Fibroblast of lung (primary cell): ENCODE measurements around the gene MINK1. TPM values are rescaled to one million over a fixed set of nuclear protein-coding genes. Genes with fewer than 3 reads are reported as not detected.

Experiments used
- DNase-seq, 2 donors: peaks; one replicate each; pipeline versions ENCODE4 v3.0.0 to v3.0.0-alpha.2; 2010; ENCODE audit warnings: low read depth in 2 of 2
- H2AFZ ChIP-seq: 2 replicates; pipeline ENCODE4 v1.5.1; 2012; ENCODE audit warnings: low read length, control low read depth, inconsistent platforms
- H3K27ac ChIP-seq: 2 replicates; pipeline ENCODE4 v1.5.1; 2011; ENCODE audit warnings: low read length, control low read depth; ENCODE audit not compliant: insufficient read depth
- H3K27me3 ChIP-seq: 2 replicates; pipeline ENCODE4 v1.5.1; 2011; ENCODE audit warnings: mild to moderate bottlenecking, low read length; ENCODE audit not compliant: control insufficient read depth, insufficient read depth
- H3K36me3 ChIP-seq: 2 replicates; pipeline ENCODE4 v1.5.1; 2011; ENCODE audit warnings: low read length; ENCODE audit not compliant: control insufficient read depth, insufficient read depth
- H3K4me1 ChIP-seq: 2 replicates; pipeline ENCODE4 v1.5.1; 2011; ENCODE audit warnings: low read length; ENCODE audit not compliant: control insufficient read depth, insufficient read depth; ENCODE audit errors: extremely low read depth
- H3K4me2 ChIP-seq: 2 replicates; pipeline ENCODE4 v1.5.1; 2011; ENCODE audit warnings: low read length, control low read depth; ENCODE audit not compliant: insufficient read depth; ENCODE audit errors: extremely low read depth
- H3K4me3 ChIP-seq, 4 experiments: fragments of 200-600 bp in 1 of 4; sonication (generic) in 1 of 4; replicated peaks in 1 of 4; 2 replicates each; pipeline ENCODE4 v1.5.1; 2011 to 2016; ENCODE audit warnings: low read length in 4 of 4, low read depth in 3 of 4, mild to moderate bottlenecking in 3 of 4, control low read depth in 2 of 4, inconsistent platforms in 1 of 4, mixed read lengths in 1 of 4; ENCODE audit not compliant: insufficient read depth in 1 of 4; ENCODE audit errors: control extremely low read depth in 1 of 4
- H3K79me2 ChIP-seq: 2 replicates; pipeline ENCODE4 v1.5.1; 2012; ENCODE audit warnings: mild to moderate bottlenecking, low read length, inconsistent platforms; ENCODE audit not compliant: control insufficient read depth, insufficient read depth
- H3K9ac ChIP-seq: 2 replicates; pipeline ENCODE4 v1.5.1; 2011; ENCODE audit warnings: mild to moderate bottlenecking, low read length, control low read depth; ENCODE audit not compliant: insufficient read depth
- H3K9me3 ChIP-seq: 2 replicates; pipeline ENCODE4 v1.5.1; 2012; ENCODE audit warnings: low read depth, low read length; ENCODE audit not compliant: control insufficient read depth, insufficient read depth
- H4K20me1 ChIP-seq: 2 replicates; pipeline ENCODE4 v1.5.1; 2011; ENCODE audit warnings: low read length; ENCODE audit not compliant: control insufficient read depth, insufficient read depth; ENCODE audit errors: extremely low read depth
- EZH2 ChIP-seq: IDR thresholded peaks from 2 replicates; pipeline ENCODE4 v1.5.1; 2012; ENCODE audit warnings: low read length, control low read depth, mild to moderate bottlenecking; ENCODE audit errors: missing control alignments
- polyA plus RNA-seq, 2 donors: library from polyadenylated mRNA; depleted of rRNA in 1 of 2; stranded (reverse) in 1 of 2; unstranded in 1 of 2; fragments of >200 nt; gene quantifications; 2 replicates each; pipeline ENCODE4 v1.2.1, GENCODE V29; 2011 to 2012; ENCODE audit warnings: missing spikeins in 1 of 2
- total RNA-seq: library from RNA; depleted of rRNA; stranded (reverse); fragments of >200 nt; gene quantifications from 2 replicates; pipeline ENCODE4 v1.2.1, GENCODE V29; 2014
- TF ChIP-seq, protein P1 (sequence below), 2 donors: IDR thresholded peaks in 1 of 2; conservative IDR thresholded peaks in 1 of 2; 1 replicate in 1 of 2; 2 replicates in 1 of 2; pipeline ENCODE4 v1.5.1; 2011 to 2012; ENCODE audit warnings: low read length in 2 of 2, control low read depth in 1 of 2, inconsistent platforms in 1 of 2, low read depth in 1 of 2, mild to moderate bottlenecking in 1 of 2

The MINK1 gene
- total and polyA plus RNA-seq, 2 donors (not counting 1 experiment from before 2014, with no cell fraction given), result 27.2 to 28.6 TPM

DNA sequence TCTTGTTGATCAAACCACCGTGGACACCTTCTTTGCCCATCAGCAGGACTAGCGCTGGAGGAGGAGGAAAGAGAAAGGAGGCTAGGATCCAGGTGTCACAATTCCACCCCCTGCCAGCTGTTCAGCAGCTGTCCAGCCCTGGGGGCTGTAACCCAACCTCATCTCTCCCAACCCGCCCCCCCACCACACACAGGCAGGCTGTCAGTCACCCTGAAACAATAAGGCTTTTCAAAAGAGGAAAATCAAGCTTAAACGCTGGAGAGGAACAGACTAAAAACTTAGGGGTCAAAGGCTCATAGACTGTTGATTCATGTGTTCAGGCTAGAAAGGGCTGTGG lies 112.8 kb downstream of the MINK1 start:
- Histone ChIP-seq H3K9me3 (no peaks in the 10 kb centered on the region), H3K4me2 (peak overlapping the region; percentile 61), H4K20me1 (peaks cover 2% of the 10 kb centered on the region), H2AFZ (no peak overlapping the region), H3K27me3 (no peaks in the 10 kb centered on the region), H3K4me3 (peak overlapping the region; percentile 97 to 98 (median 97)), H3K4me1 (peaks cover 24% of the 10 kb centered on the region), H3K79me2 (peaks cover 74% of the 10 kb centered on the region), H3K36me3 (peaks cover 27% of the 10 kb centered on the region), H3K9ac (no peak overlapping the region), H3K27ac (peak overlapping the region; percentile 74)
- TF ChIP-seq, protein P1, sequence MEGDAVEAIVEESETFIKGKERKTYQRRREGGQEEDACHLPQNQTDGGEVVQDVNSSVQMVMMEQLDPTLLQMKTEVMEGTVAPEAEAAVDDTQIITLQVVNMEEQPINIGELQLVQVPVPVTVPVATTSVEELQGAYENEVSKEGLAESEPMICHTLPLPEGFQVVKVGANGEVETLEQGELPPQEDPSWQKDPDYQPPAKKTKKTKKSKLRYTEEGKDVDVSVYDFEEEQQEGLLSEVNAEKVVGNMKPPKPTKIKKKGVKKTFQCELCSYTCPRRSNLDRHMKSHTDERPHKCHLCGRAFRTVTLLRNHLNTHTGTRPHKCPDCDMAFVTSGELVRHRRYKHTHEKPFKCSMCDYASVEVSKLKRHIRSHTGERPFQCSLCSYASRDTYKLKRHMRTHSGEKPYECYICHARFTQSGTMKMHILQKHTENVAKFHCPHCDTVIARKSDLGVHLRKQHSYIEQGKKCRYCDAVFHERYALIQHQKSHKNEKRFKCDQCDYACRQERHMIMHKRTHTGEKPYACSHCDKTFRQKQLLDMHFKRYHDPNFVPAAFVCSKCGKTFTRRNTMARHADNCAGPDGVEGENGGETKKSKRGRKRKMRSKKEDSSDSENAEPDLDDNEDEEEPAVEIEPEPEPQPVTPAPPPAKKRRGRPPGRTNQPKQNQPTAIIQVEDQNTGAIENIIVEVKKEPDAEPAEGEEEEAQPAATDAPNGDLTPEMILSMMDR (conservative IDR thresholded peaks at IDR 0.05 in 1 of 2, IDR thresholded peaks at IDR 0.05 in 1 of 2; ENCODE audit: low read depth in 1 of 2, low read length in 2 of 2), result no peak
- no peak for TF ChIP-seq EZH2
- no peak for DNase-seq

DNA sequence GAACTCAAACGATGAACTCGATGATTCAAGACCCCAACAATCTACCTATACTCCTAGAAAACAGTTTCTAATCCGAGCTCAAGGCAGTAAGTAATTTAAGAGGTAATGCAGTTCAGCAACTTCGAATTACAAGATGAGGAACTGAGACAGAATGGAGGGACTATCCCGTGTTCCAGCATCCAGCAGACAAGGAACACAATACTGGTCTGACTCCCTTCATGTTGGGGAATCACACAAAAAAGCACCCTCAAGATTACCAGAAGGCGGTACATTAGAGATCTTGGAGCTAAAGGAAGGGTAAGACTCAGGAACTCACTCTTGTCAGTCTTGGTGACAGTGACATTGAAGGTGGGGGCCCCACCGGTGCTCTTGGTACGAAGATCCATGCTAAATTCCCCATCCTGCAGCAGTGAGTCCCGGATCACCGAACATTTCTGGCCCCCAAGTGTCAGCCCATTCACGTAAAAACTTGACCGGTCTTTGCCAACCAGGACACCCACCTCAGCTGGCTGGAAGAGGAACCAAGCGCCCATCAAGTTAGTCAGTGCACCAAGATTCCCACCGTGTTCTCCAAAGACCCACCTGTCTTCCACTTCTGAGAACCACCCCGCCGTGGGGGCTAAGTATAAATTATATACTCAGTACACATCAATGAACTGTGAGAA lies 113.3 kb downstream of the MINK1 start:
- H3K9ac ChIP-seq, result peak overlapping the region; percentile 66
- no peak overlapping the region for H2AFZ ChIP-seq
- peaks cover 21% of the 10 kb centered on the region for H3K4me1 ChIP-seq
- peak overlapping the region; percentile 97 to 98 (median 97) for H3K4me3 ChIP-seq
- no peaks in the 10 kb centered on the region for H3K27me3 ChIP-seq
- peaks cover 69% of the 10 kb centered on the region for H3K79me2 ChIP-seq
- TF ChIP-seq EZH2, result no peak
- TF ChIP-seq, protein P1 (conservative IDR thresholded peaks at IDR 0.05 in 1 of 2, IDR thresholded peaks at IDR 0.05 in 1 of 2; ENCODE audit: low read depth in 1 of 2, low read length in 2 of 2), result no peak
- H3K9me3 ChIP-seq, result no peaks in the 10 kb centered on the region
- H4K20me1 ChIP-seq, result peaks cover 2% of the 10 kb centered on the region
- DNase-seq, result no peak
- peak overlapping the region; percentile 73 for H3K27ac ChIP-seq
- H3K36me3 ChIP-seq, result peaks cover 27% of the 10 kb centered on the region
- peak overlapping the region; percentile 61 for H3K4me2 ChIP-seq

DNA sequence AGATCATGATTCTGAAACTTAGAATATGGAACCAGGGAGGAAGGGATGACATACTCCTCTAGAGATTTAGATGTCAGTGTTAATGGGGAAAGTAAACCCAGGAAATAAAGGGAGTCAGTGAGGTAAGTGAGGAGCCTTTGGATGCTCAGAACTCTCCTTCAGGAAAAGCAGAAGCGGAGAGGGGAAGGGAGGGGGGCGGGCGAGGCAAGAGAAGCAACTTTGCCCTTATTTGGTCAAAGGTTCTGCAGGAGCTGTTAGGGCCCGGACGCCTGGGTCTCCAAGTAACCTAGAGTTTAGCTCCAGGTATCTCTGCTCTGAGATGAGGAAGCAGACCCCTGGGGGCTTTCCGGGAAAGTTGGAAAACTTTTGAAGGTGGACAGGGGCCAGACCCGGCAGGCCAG lies 113.9 kb downstream of the MINK1 start:
- Histone ChIP-seq H3K4me3 (peak overlapping the region; percentile 97 to 98 (median 97)), H3K9me3 (no peaks in the 10 kb centered on the region), H3K27ac (peak overlapping the region; percentile 73), H3K4me1 (peaks cover 22% of the 10 kb centered on the region), H4K20me1 (peaks cover 2% of the 10 kb centered on the region), H3K9ac (peak overlapping the region; percentile 66), H3K27me3 (no peaks in the 10 kb centered on the region), H3K4me2 (peak overlapping the region; percentile 61), H3K36me3 (peaks cover 27% of the 10 kb centered on the region), H3K79me2 (peaks cover 63% of the 10 kb centered on the region), H2AFZ (no peak overlapping the region)
- TF ChIP-seq, protein P1 (conservative IDR thresholded peaks at IDR 0.05 in 1 of 2, IDR thresholded peaks at IDR 0.05 in 1 of 2; ENCODE audit: low read depth in 1 of 2, low read length in 2 of 2), result no peak
- no peak for TF ChIP-seq EZH2
- DNase-seq, result no peak

Other genes starting within 250 kb of the MINK1 start
- gene SMTNL2, start 248.8 kb upstream of the MINK1 start, total RNA-seq, result 0.99 and 1.5 TPM in 2 replicates
- gene SMTNL2, start 248.8 kb upstream of the MINK1 start, polyA plus RNA-seq, result 0.03 and 0.17 TPM in 2 replicates
- not detected in 2 replicates for gene ALOX15, start 191.7 kb upstream of the MINK1 start, total RNA-seq
- not detected in 2 replicates for gene ALOX15, start 191.7 kb upstream of the MINK1 start, polyA plus RNA-seq
- 16.0 and 16.4 TPM in 2 replicates for gene PELP1, start 129.2 kb upstream of the MINK1 start, total RNA-seq
- 8.6 and 13.1 TPM in 2 replicates for gene PELP1, start 129.2 kb upstream of the MINK1 start, polyA plus RNA-seq
- gene ARRB2, start 122.7 kb upstream of the MINK1 start, total RNA-seq, result 2.8 and 3.3 TPM in 2 replicates
- gene ARRB2, start 122.7 kb upstream of the MINK1 start, polyA plus RNA-seq, result 4.6 and 8.3 TPM in 2 replicates
- 9.2 and 10.8 TPM in 2 replicates for gene MED11, start 101.9 kb upstream of the MINK1 start, total RNA-seq
- gene MED11, start 101.9 kb upstream of the MINK1 start, polyA plus RNA-seq, result 29.1 and 29.6 TPM in 2 replicates
- under 0.01 and 0.51 TPM in 2 replicates for gene ZMYND15, start 93.5 kb upstream of the MINK1 start, total RNA-seq
- 0.05 and 0.11 TPM in 2 replicates for gene ZMYND15, start 93.5 kb upstream of the MINK1 start, polyA plus RNA-seq
- 0.83 and 4.1 TPM in 2 replicates for gene CXCL16, start 93.4 kb upstream of the MINK1 start, total RNA-seq
- 2.0 and 2.4 TPM in 2 replicates for gene CXCL16, start 93.4 kb upstream of the MINK1 start, polyA plus RNA-seq
- not detected in 2 replicates for gene TM4SF5, start 61.5 kb upstream of the MINK1 start, total RNA-seq
- gene TM4SF5, start 61.5 kb upstream of the MINK1 start, polyA plus RNA-seq, result not detected in 2 replicates
- gene VMO1, start 47.0 kb upstream of the MINK1 start, total RNA-seq, result 0.33 and 1.5 TPM in 2 replicates
- 0.40 TPM in 1 of 2 replicates, not detected in the other for gene VMO1, start 47.0 kb upstream of the MINK1 start, polyA plus RNA-seq
- gene GLTPD2, start 44.4 kb upstream of the MINK1 start, total RNA-seq, result not detected in 2 replicates
- not detected in 2 replicates for gene GLTPD2, start 44.4 kb upstream of the MINK1 start, polyA plus RNA-seq
- 110 and 163 TPM in 2 replicates for gene PSMB6, start 37.2 kb upstream of the MINK1 start, total RNA-seq
- 184 and 272 TPM in 2 replicates for gene PSMB6, start 37.2 kb upstream of the MINK1 start, polyA plus RNA-seq
- 13.6 and 14.9 TPM in 2 replicates for gene PLD2, start 26.2 kb upstream of the MINK1 start, total RNA-seq
- gene PLD2, start 26.2 kb upstream of the MINK1 start, polyA plus RNA-seq, result 12.7 and 14.3 TPM in 2 replicates
- 1.8 and 2.3 TPM in 2 replicates for gene C17orf107, start 66.2 kb downstream of the MINK1 start, total RNA-seq
- 0.34 and 0.67 TPM in 2 replicates for gene C17orf107, start 66.2 kb downstream of the MINK1 start, polyA plus RNA-seq
- 0.51 and 0.66 TPM in 2 replicates for gene CHRNE, start 69.8 kb downstream of the MINK1 start, total RNA-seq
- gene CHRNE, start 69.8 kb downstream of the MINK1 start, polyA plus RNA-seq, result 0.19 and 0.23 TPM in 2 replicates
- gene GP1BA, start 98.9 kb downstream of the MINK1 start, total RNA-seq, result not detected in 2 replicates
- not detected in 2 replicates for gene GP1BA, start 98.9 kb downstream of the MINK1 start, polyA plus RNA-seq
- gene SLC25A11, start 106.7 kb downstream of the MINK1 start, total RNA-seq, result 50.3 and 59.3 TPM in 2 replicates
- 29.2 and 45.8 TPM in 2 replicates for gene SLC25A11, start 106.7 kb downstream of the MINK1 start, polyA plus RNA-seq
- gene RNF167, start 106.9 kb downstream of the MINK1 start, total RNA-seq, result 13.6 and 22.8 TPM in 2 replicates
- 52.6 and 83.5 TPM in 2 replicates for gene RNF167, start 106.9 kb downstream of the MINK1 start, polyA plus RNA-seq
- 258 and 422 TPM in 2 replicates for gene PFN1, start 115.2 kb downstream of the MINK1 start, total RNA-seq
- gene PFN1, start 115.2 kb downstream of the MINK1 start, polyA plus RNA-seq, result 870 and 1,199 TPM in 2 replicates
- gene ENO3, start 117.8 kb downstream of the MINK1 start, total RNA-seq, result 1.8 and 4.3 TPM in 2 replicates
- gene ENO3, start 117.8 kb downstream of the MINK1 start, polyA plus RNA-seq, result 2.0 and 2.3 TPM in 2 replicates
- gene SPAG7, start 134.5 kb downstream of the MINK1 start, total RNA-seq, result 42.9 and 62.8 TPM in 2 replicates
- 80.8 and 83.0 TPM in 2 replicates for gene SPAG7, start 134.5 kb downstream of the MINK1 start, polyA plus RNA-seq
- gene CAMTA2, start 154.3 kb downstream of the MINK1 start, total RNA-seq, result 8.5 and 18.3 TPM in 2 replicates
- gene CAMTA2, start 154.3 kb downstream of the MINK1 start, polyA plus RNA-seq, result 12.4 and 16.1 TPM in 2 replicates
- 0.26 and 0.33 TPM in 2 replicates for gene INCA1, start 164.2 kb downstream of the MINK1 start, total RNA-seq
- 0.28 and 0.38 TPM in 2 replicates for gene INCA1, start 164.2 kb downstream of the MINK1 start, polyA plus RNA-seq
- gene KIF1C, start 164.6 kb downstream of the MINK1 start, total RNA-seq, result 52.4 and 86.0 TPM in 2 replicates
- gene KIF1C, start 164.6 kb downstream of the MINK1 start, polyA plus RNA-seq, result 68.1 and 70.5 TPM in 2 replicates
- gene SLC52A1, start 202.1 kb downstream of the MINK1 start, total RNA-seq, result 0.26 and 0.66 TPM in 2 replicates
- not detected in 2 replicates for gene SLC52A1, start 202.1 kb downstream of the MINK1 start, polyA plus RNA-seq
- 2.1 and 3.1 TPM in 2 replicates for gene ZFP3, start 245.1 kb downstream of the MINK1 start, total RNA-seq
- gene ZFP3, start 245.1 kb downstream of the MINK1 start, polyA plus RNA-seq, result 2.2 and 2.6 TPM in 2 replicates